WERI-Rb-1 (cell line): Measurements from ENCODE around the gene ST6GALNAC3.

ENCODE experiments used
- DNase-seq: peaks from one replicate; pipeline ENCODE4 v3.0.0-alpha.2; 2020
- H3K27ac ChIP-seq: fragments of 250-450 bp; sonication (Bioruptor Pico); 2 replicates; pipeline ENCODE4 v1.5.1; 2020; ENCODE audit warnings: mild to moderate bottlenecking, moderate library complexity
- H3K27me3 ChIP-seq: fragments of 250-450 bp; sonication (Bioruptor Pico); 2 replicates; pipeline ENCODE4 v1.5.1; 2021; ENCODE audit warnings: mild to moderate bottlenecking, low read depth, moderate library complexity; ENCODE audit not compliant: insufficient read depth, severe bottlenecking
- H3K36me3 ChIP-seq: fragments of 250-450 bp; sonication (Bioruptor Pico); 2 replicates; pipeline ENCODE4 v1.5.1; 2020; ENCODE audit warnings: mild to moderate bottlenecking, moderate library complexity
- H3K4me3 ChIP-seq: 2 replicates; pipeline ENCODE4 v1.5.1; 2011; ENCODE audit warnings: low read depth, mild to moderate bottlenecking, control low read depth, low read length
- H3K9me3 ChIP-seq: fragments of 250-450 bp; sonication (Bioruptor Pico); 2 replicates; pipeline ENCODE4 v1.5.1; 2021; ENCODE audit warnings: mild to moderate bottlenecking, moderate library complexity; ENCODE audit not compliant: severe bottlenecking
- TF ChIP-seq, protein P1 (sequence below): IDR thresholded peaks from 2 replicates; pipeline ENCODE4 v1.5.1; 2011; ENCODE audit warnings: low read depth, mild to moderate bottlenecking, control low read depth, inconsistent platforms, low read length

The ST6GALNAC3 gene

DNA sequence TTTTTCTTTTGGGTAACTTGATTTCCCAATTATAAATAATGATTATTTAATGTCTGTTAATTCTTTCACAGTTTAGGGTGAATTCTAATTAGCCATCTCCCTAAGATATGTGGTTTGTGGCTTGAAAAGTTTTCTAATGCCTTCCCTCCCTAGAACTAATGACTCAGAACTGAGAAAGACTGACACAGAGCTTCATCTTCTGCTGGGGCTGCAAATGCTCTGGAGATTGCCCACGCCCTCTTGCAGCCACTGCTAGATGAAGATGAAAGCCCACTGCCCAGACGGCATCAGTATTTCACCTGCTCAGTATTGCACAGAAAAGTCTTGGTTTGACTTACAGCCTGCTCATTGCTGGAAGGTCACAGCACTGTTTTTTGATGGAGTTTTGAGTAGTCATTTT is 101.5 kb downstream of the ST6GALNAC3 start:
- Histone ChIP-seq H3K27ac (no peak overlapping the region), H3K27me3 (no peaks in the 10 kb centered on the region), H3K4me3 (no peak overlapping the region), H3K36me3 (no peaks in the 10 kb centered on the region), H3K9me3 (peaks cover 6% of the 10 kb centered on the region)
- TF ChIP-seq, protein P1, sequence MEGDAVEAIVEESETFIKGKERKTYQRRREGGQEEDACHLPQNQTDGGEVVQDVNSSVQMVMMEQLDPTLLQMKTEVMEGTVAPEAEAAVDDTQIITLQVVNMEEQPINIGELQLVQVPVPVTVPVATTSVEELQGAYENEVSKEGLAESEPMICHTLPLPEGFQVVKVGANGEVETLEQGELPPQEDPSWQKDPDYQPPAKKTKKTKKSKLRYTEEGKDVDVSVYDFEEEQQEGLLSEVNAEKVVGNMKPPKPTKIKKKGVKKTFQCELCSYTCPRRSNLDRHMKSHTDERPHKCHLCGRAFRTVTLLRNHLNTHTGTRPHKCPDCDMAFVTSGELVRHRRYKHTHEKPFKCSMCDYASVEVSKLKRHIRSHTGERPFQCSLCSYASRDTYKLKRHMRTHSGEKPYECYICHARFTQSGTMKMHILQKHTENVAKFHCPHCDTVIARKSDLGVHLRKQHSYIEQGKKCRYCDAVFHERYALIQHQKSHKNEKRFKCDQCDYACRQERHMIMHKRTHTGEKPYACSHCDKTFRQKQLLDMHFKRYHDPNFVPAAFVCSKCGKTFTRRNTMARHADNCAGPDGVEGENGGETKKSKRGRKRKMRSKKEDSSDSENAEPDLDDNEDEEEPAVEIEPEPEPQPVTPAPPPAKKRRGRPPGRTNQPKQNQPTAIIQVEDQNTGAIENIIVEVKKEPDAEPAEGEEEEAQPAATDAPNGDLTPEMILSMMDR: no peak
- DNase-seq: no peak

DNA sequence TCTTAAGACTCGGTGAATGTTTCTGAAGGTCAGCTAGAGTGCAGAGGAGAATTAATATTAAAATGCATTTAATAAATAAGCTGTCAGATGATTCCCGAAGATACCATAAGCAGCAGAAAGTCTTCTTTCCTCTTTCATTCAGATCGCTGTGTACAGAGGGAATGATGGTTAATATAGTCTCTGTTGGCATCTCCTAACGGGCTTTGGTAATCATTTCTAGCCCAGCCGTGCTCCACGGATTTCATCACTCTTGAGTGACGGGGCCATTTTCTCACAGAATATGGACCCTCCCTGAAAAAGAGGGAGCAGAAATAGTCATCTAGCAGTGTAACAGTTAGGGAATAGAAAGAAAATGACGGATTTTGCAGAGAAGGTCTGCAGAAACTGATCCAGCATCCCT is 103.1 kb downstream of the ST6GALNAC3 start:
- H3K27me3 ChIP-seq: no peaks in the 10 kb centered on the region
- no peak for DNase-seq
- TF ChIP-seq, protein P1: no peak
- no peak overlapping the region for H3K27ac ChIP-seq
- H3K4me3 ChIP-seq: no peak overlapping the region
- H3K36me3 ChIP-seq: no peaks in the 10 kb centered on the region
- H3K9me3 ChIP-seq: peaks cover 6% of the 10 kb centered on the region

DNA sequence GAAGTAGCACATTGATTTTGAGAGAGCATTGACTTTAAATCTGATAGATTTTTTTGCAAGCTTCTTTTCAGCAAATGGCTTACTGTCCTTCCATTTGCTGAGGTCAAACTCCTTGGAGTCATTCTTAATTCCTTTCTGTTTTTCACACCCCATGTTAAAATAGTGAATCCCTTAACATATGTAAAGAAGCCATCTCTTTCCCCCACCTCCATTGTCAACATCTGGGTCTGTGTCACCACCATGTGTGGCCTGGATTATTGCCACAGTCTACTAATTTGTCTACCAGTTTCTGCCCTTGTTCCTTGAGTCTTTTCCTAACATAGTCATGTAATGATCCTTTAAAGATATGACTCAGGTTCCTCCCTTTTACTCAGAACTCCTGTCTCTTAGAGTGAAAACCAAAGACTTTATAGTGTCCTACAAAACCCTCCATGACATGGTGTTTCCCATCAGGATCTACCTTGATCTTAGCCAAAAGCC is 104.7 kb downstream of the ST6GALNAC3 start:
- Histone ChIP-seq H3K27me3 (no peaks in the 10 kb centered on the region), H3K4me3 (no peak overlapping the region), H3K27ac (no peak overlapping the region), H3K9me3 (no peaks in the 10 kb centered on the region), H3K36me3 (no peaks in the 10 kb centered on the region)
- no peak for DNase-seq
- TF ChIP-seq, protein P1: no peak

DNA sequence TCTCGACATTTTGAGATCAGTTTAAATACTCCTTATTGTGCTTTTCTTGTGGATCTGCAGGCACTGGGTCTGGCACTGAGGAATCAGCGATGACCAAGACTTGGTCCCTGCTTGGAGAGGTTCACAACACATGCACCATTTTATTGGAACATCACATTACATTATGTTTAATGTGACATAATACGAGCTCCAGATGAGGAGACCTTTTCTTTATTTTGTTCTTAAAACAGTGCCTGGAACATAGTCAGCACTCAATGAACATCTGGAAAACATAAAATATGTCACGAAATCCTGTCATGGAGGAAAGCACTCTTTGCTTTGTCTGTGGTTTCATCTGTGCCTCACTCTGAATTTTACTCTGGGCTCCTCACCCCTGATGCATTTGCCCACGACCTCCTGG is 110.7 kb downstream of the ST6GALNAC3 start:
- DNase-seq: no peak

DNA sequence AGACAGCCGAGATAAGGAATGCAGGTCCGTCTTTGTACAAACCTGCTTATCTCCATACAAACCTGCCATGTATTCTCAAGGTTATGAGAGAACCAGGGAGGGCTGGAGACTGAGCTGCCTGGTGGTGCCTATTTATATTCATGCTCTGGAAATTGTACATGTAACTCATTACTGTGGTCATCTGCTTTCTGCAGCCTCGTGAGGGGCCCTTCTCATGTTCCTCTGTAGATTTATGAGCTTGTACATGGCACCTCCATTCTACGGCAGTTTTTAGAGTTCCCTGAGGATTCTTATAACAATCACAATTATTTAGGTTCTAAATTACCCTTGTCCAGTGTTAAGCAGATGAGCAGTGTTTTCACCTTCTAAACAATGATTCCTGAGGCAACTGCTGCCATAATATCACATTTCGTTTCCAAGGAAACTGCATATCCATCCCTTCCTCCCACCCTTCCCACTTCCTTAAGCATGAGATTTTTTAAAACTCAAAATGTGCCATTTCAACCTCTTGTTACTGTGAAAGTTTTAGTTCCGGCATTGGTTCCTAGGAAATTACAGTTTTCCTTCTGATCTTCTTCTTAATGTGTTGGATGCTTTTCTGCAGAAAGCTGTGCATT is 112.1 kb downstream of the ST6GALNAC3 start:
- no peak for DNase-seq
- TF ChIP-seq, protein P1: no peak

More for the DNA sequence above, 110.7 kb downstream of the ST6GALNAC3 start:
- Histone ChIP-seq H3K27me3 (no peaks in the 10 kb centered on the region), H3K9me3 (no peaks in the 10 kb centered on the region), H3K4me3 (no peak overlapping the region), H3K36me3 (no peaks in the 10 kb centered on the region), H3K27ac (no peak overlapping the region)
- TF ChIP-seq, protein P1: no peak

DNA sequence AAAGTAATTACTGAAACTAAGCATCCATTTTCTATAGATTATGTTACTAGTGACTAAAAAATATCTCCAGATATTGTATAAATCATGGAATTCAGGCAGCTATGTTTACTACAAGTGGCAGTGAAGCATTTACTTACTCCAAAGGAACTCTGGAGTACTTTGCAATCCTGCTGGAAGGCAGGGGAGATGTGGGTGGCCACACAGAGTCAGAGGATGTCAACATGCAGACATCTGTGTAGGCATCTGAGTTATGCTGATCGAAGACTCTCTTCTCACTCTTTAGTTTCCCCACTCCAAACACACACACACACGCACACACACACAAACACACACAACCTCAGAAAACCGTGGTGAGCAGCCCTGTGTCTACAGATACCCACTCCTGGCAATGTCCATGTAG is 112.9 kb downstream of the ST6GALNAC3 start:
- Histone ChIP-seq H3K9me3 (no peaks in the 10 kb centered on the region), H3K4me3 (no peak overlapping the region), H3K27ac (no peak overlapping the region), H3K27me3 (no peaks in the 10 kb centered on the region), H3K36me3 (no peaks in the 10 kb centered on the region)
- TF ChIP-seq, protein P1: no peak
- DNase-seq: no peak

More for the DNA sequence above, 112.1 kb downstream of the ST6GALNAC3 start:
- Histone ChIP-seq H3K27me3 (no peaks in the 10 kb centered on the region), H3K4me3 (no peak overlapping the region), H3K9me3 (no peaks in the 10 kb centered on the region), H3K36me3 (no peaks in the 10 kb centered on the region), H3K27ac (no peak overlapping the region)
